Endothelial cell of umbilical vein (primary cell): Measurements from ENCODE around the gene PIK3R2.

Source experiments
- EZH2 ChIP-seq: IDR thresholded peaks from 2 replicates; pipeline ENCODE4 v1.6.1; 2012; ENCODE audit warnings: borderline replicate concordance, low read depth, mild to moderate bottlenecking, moderate library complexity, low read length, inconsistent platforms; ENCODE audit not compliant: severe bottlenecking
- FOS ChIP-seq: IDR thresholded peaks from 2 replicates; pipeline ENCODE4 v1.6.1; 2011; ENCODE audit warnings: mild to moderate bottlenecking, low read length, moderate library complexity, borderline replicate concordance; ENCODE audit not compliant: insufficient read depth
- JUN ChIP-seq: IDR thresholded peaks from 2 replicates; pipeline ENCODE4 v1.6.1; 2011; ENCODE audit warnings: borderline replicate concordance, low read depth; ENCODE audit not compliant: insufficient read length, insufficient read depth
- MYC ChIP-seq: IDR thresholded peaks from one replicate; pipeline ENCODE4 v1.6.1; 2011; ENCODE audit warnings: mild to moderate bottlenecking, low read depth, low read length
- POLR2A ChIP-seq: IDR thresholded peaks from 2 replicates; pipeline ENCODE4 v1.6.1; 2012; ENCODE audit warnings: low read depth, mild to moderate bottlenecking, control low read depth, low read length
- POLR2AphosphoS5 ChIP-seq: IDR thresholded peaks from 2 replicates; pipeline ENCODE4 v1.6.1; 2012; ENCODE audit warnings: low read depth, mild to moderate bottlenecking, control low read depth, low read length, moderate library complexity; ENCODE audit not compliant: insufficient read depth
- TF ChIP-seq, protein P1 (sequence below): IDR thresholded peaks from 2 replicates; pipeline ENCODE4 v1.6.1; 2011; ENCODE audit not compliant: insufficient read depth, insufficient read length
- TF ChIP-seq, protein P2 (sequence below), 2 donors: IDR thresholded peaks; 1 replicate in 1 of 2; 2 replicates in 1 of 2; pipeline ENCODE4 v1.5.1; 2011; ENCODE audit warnings: low read length in 2 of 2, mild to moderate bottlenecking in 2 of 2, moderate library complexity in 2 of 2, control low read depth in 1 of 2, inconsistent platforms in 1 of 2, low read depth in 1 of 2; ENCODE audit not compliant: insufficient read depth in 1 of 2; ENCODE audit errors: extremely low read depth in 1 of 2

GRCh38 chr19:18168673-18169381 lies 15.9 kb downstream of the PIK3R2 start:
- TF ChIP-seq, protein P1, sequence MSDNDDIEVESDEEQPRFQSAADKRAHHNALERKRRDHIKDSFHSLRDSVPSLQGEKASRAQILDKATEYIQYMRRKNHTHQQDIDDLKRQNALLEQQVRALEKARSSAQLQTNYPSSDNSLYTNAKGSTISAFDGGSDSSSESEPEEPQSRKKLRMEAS = no peak
- TF ChIP-seq, protein P2, sequence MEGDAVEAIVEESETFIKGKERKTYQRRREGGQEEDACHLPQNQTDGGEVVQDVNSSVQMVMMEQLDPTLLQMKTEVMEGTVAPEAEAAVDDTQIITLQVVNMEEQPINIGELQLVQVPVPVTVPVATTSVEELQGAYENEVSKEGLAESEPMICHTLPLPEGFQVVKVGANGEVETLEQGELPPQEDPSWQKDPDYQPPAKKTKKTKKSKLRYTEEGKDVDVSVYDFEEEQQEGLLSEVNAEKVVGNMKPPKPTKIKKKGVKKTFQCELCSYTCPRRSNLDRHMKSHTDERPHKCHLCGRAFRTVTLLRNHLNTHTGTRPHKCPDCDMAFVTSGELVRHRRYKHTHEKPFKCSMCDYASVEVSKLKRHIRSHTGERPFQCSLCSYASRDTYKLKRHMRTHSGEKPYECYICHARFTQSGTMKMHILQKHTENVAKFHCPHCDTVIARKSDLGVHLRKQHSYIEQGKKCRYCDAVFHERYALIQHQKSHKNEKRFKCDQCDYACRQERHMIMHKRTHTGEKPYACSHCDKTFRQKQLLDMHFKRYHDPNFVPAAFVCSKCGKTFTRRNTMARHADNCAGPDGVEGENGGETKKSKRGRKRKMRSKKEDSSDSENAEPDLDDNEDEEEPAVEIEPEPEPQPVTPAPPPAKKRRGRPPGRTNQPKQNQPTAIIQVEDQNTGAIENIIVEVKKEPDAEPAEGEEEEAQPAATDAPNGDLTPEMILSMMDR (IDR thresholded peaks at IDR 0.05; ENCODE audit: extremely low read depth in 1 of 2, insufficient read depth in 1 of 2, low read depth in 1 of 2, low read length in 2 of 2) = no peak
- TF ChIP-seq EZH2 (no peak), POLR2A (no peak), POLR2AphosphoS5 (no peak), JUN (no peak), MYC (no peak), FOS (no peak)
